HepG2 (cell line): ENCODE results near the gene NT5C. TPM values are rescaled to one million over a fixed set of nuclear protein-coding genes. Genes with fewer than 3 reads are reported as not detected.
A peak's percentile ranks its signal among the peaks of the same experiment; 100 is the strongest.

Experiments
- ATM ChIP-seq: fragments of 450-650 bp; IDR thresholded peaks from 2 replicates; pipeline ENCODE4 v1.7.1; 2017; ENCODE audit warnings: mild to moderate bottlenecking, borderline replicate concordance
- BRF2 ChIP-seq: sonication (generic); formaldehyde crosslinking; IDR thresholded peaks from 2 replicates; pipeline ENCODE4 v1.8.1; 2022; ENCODE audit warnings: mild to moderate bottlenecking, missing genetic modification reagents
- CSRNP1 ChIP-seq: sonication (generic); formaldehyde crosslinking; IDR thresholded peaks from 2 replicates; pipeline ENCODE4 v1.8.1; 2023; ENCODE audit warnings: mild to moderate bottlenecking, missing genetic modification reagents
- FOXA1 ChIP-seq, 2 experiments: fragments of 450-650 bp in 1 of 2; sonication (generic) in 1 of 2; formaldehyde crosslinking in 1 of 2; IDR thresholded peaks; 2 replicates each; pipeline versions ENCODE4 v1.4.0 to v1.6.1; 2016 to 2020; ENCODE audit warnings: missing genetic modification reagents in 1 of 2
- HNRNPL ChIP-seq: fragments of 200-400 bp; formaldehyde crosslinking; IDR thresholded peaks from 2 replicates; pipeline ENCODE4 v1.6.1; 2017; ENCODE audit warnings: mild to moderate bottlenecking, low read depth, low read length
- JUND ChIP-seq: sonication (generic); formaldehyde crosslinking; IDR thresholded peaks from 2 replicates; pipeline ENCODE4 v1.8.0; 2022; ENCODE audit warnings: mild to moderate bottlenecking, missing genetic modification reagents
- SOX5 ChIP-seq: IDR thresholded peaks from 2 replicates; pipeline ENCODE4 v1.6.1; 2016; ENCODE audit warnings: borderline replicate concordance
- TFE3 ChIP-seq: IDR thresholded peaks from 2 replicates; pipeline ENCODE4 v1.6.1; 2016
- ZBTB25 ChIP-seq: IDR thresholded peaks from 2 replicates; pipeline ENCODE4 v1.6.1; 2018; ENCODE audit warnings: missing genetic modification reagents
- ZNF331 ChIP-seq: sonication (generic); formaldehyde crosslinking; IDR thresholded peaks from 2 replicates; pipeline ENCODE4 v1.4.0; 2020; ENCODE audit warnings: missing genetic modification reagents
- ZNF367 ChIP-seq: sonication (generic); formaldehyde crosslinking; IDR thresholded peaks from 2 replicates; pipeline ENCODE4 v1.4.0; 2020; ENCODE audit warnings: missing genetic modification reagents, borderline replicate concordance
- ZNF503 ChIP-seq: sonication (generic); formaldehyde crosslinking; IDR thresholded peaks from 2 replicates; pipeline ENCODE4 v1.4.0; 2020; ENCODE audit warnings: missing genetic modification reagents
- ZNF576 ChIP-seq: sonication (generic); formaldehyde crosslinking; IDR thresholded peaks from 2 replicates; pipeline ENCODE4 v1.4.0; 2020; ENCODE audit warnings: mild to moderate bottlenecking, missing genetic modification reagents
- ZNF646 ChIP-seq: sonication (generic); formaldehyde crosslinking; IDR thresholded peaks from 2 replicates; pipeline ENCODE4 v1.9.0; 2021; ENCODE audit warnings: mild to moderate bottlenecking, missing genetic modification reagents
- ZNF737 ChIP-seq: sonication (generic); formaldehyde crosslinking; IDR thresholded peaks from 2 replicates; pipeline ENCODE4 v1.5.0; 2020; ENCODE audit warnings: missing genetic modification reagents, mild to moderate bottlenecking, borderline replicate concordance
- polyA plus RNA-seq, 8 experiments: library from polyadenylated mRNA; depleted of rRNA in 3 of 8; stranded (reverse) in 7 of 8; unstranded in 1 of 8; fragments of >200 nt; fragmentation: Illumina TruSeq in 4 of 8; extraction: Trizol in 4 of 8; gene quantifications; 2 replicates each; pipeline versions ENCODE4 v1.2.1 to v1.2.3, GENCODE V29; 2011 to 2016; ENCODE audit warnings: low read depth in 4 of 8, missing spikeins in 1 of 8, mixed read lengths in 1 of 8; ENCODE audit not compliant: insufficient read depth in 1 of 8
- total RNA-seq, 5 experiments: library from RNA; depleted of rRNA; stranded (reverse); fragments of >200 nt; fragmentation: Illumina TruSeq; extraction: Trizol; gene quantifications; 2 replicates each; pipeline ENCODE4 v1.2.3, GENCODE V29; 2016; ENCODE audit warnings: low read depth in 1 of 5

The NT5C gene
- total and polyA plus RNA-seq, 2 of the 13 experiments (the other 11 are each of a cell fraction or from before 2014, with no cell fraction given), result 42.8 to 48.6 TPM

GRCh38 chr17:75091855-75092327 lies 39.7 kb downstream of the NT5C start (continued):
- TF ChIP-seq ZNF503 (CRISPR knock-in tag) (no peak), ZNF646 (CRISPR knock-in tag) (peak; percentile 98), CSRNP1 (CRISPR knock-in tag) (no peak), TFE3 (CRISPR knock-in tag) (no peak), BRF2 (CRISPR knock-in tag) (no peak), JUND (no peak), ZBTB25 (CRISPR knock-in tag) (no peak), ZNF737 (0 out of 2 replicates have a peak, but pooled peaks have one; percentile 7), ATM (no peak), HNRNPL (no peak), ZNF331 (CRISPR knock-in tag) (no peak), ZNF367 (CRISPR knock-in tag) (no peak), ZNF576 (CRISPR knock-in tag) (no peak), FOXA1 (IDR thresholded peaks at IDR 0.05) (peak; percentile 30; the same call in 1 of the 2 replicates), FOXA1 (CRISPR knock-in tag; IDR thresholded peaks at IDR 0.05) (0 out of 2 replicates have a peak, but pooled peaks have one; percentile 40), SOX5 (CRISPR knock-in tag) (no peak)
